ENCODE results near the gene VPREB1. TPM values are rescaled to one million over a fixed set of nuclear protein-coding genes. Genes with fewer than 3 reads are reported as not detected.

The VPREB1 gene
- total RNA-seq, 2 experiments from 2014 or later, result not detected

GRCh38 chr22:22196833-22197477 lies 47.6 kb upstream of the VPREB1 start:
- H3K36me3 Mint-ChIP-seq (ENCODE audit: low read depth), result no peaks in the 10 kb centered on the region
- peaks cover 11% of the 10 kb centered on the region for H3K27me3 Mint-ChIP-seq
- no peak overlapping the region for H3K4me3 Mint-ChIP-seq
- intact Hi-C loops (cut with micrococcal nuclease), result no loop called here
- TF ChIP-seq CTCF (IDR thresholded peaks at IDR 0.05), result no peak
- no peak overlapping the region for H3K27ac Mint-ChIP-seq
- no peaks in the 10 kb centered on the region for H3K9me3 Mint-ChIP-seq
- POLR2A ChIA-PET, result no interaction called here
- no peak for ATAC-seq
- no peaks in the 10 kb centered on the region for H3K4me1 Mint-ChIP-seq (ENCODE audit: low read depth)
- no peak for DNase-seq
- CTCF ChIA-PET, result interaction anchor here (0.8 to 4.0 kb wide), 10 partner anchors 12 to 136 kb away, joined by 3 to 61 read pairs (median 4); no protein-coding TSS in a partner anchor

GRCh38 chr22:22197993-22198402 lies 46.6 kb upstream of the VPREB1 start:
- ChIA-PET POLR2A (no interaction called here), CTCF (interaction anchor here (1.6 to 4.0 kb wide), 4 partner anchors 11 to 123 kb away, joined by 5 to 61 read pairs (median 47); no protein-coding TSS in a partner anchor)
- peaks cover 10% of the 10 kb centered on the region for H3K27me3 Mint-ChIP-seq
- H3K27ac Mint-ChIP-seq, result no peak overlapping the region
- ATAC-seq (no peak), DNase-seq (no peak)
- TF ChIP-seq CTCF (IDR thresholded peaks at IDR 0.05), result no peak
- H3K9me3 Mint-ChIP-seq, result no peaks in the 10 kb centered on the region
- no peaks in the 10 kb centered on the region for H3K4me1 Mint-ChIP-seq (ENCODE audit: low read depth)
- no peaks in the 10 kb centered on the region for H3K36me3 Mint-ChIP-seq (ENCODE audit: low read depth)
- intact Hi-C loops (cut with micrococcal nuclease), result no loop called here
- no peak overlapping the region for H3K4me3 Mint-ChIP-seq

- intact Hi-C loops (cut with micrococcal nuclease), result no loop called here
- H3K27me3 Mint-ChIP-seq, result peaks cover 10% of the 10 kb centered on the region
- no peak overlapping the region for H3K27ac Mint-ChIP-seq
Observed at GRCh38 chr22:22198751-22199150, 45.8 kb upstream of the VPREB1 start.

GRCh38 chr22:22199634-22200033 lies 45.0 kb upstream of the VPREB1 start:
- POLR2A ChIA-PET, result no interaction called here

More at GRCh38 chr22:22198751-22199150, 45.8 kb upstream of the VPREB1 start:
- no peaks in the 10 kb centered on the region for H3K9me3 Mint-ChIP-seq
- no peak for ATAC-seq
- H3K36me3 Mint-ChIP-seq (ENCODE audit: low read depth), result no peaks in the 10 kb centered on the region
- ChIA-PET CTCF (interaction anchor here (4.0 kb wide), 1 partner anchor 10 kb away, joined by 61 read pairs; no protein-coding TSS in a partner anchor), POLR2A (no interaction called here)
- no peaks in the 10 kb centered on the region for H3K4me1 Mint-ChIP-seq (ENCODE audit: low read depth)
- no peak for TF ChIP-seq CTCF (IDR thresholded peaks at IDR 0.05)
- DNase-seq, result no peak
- no peak overlapping the region for H3K4me3 Mint-ChIP-seq

More at GRCh38 chr22:22199634-22200033, 45.0 kb upstream of the VPREB1 start:
- no peak for ATAC-seq
- Mint-ChIP-seq H3K4me1 (ENCODE audit: low read depth) (no peaks in the 10 kb centered on the region), H3K4me3 (no peak overlapping the region), H3K36me3 (ENCODE audit: low read depth) (no peaks in the 10 kb centered on the region), H3K9me3 (no peaks in the 10 kb centered on the region), H3K27ac (no peak overlapping the region), H3K27me3 (peaks cover 10% of the 10 kb centered on the region)
- CTCF ChIA-PET, result interaction anchor here (1.0 to 12.3 kb wide), 2 partner anchors 10 to 37 kb away, joined by 3 to 227 read pairs; no protein-coding TSS in a partner anchor
- no peak for TF ChIP-seq CTCF (IDR thresholded peaks at IDR 0.05)
- no peak for DNase-seq
- intact Hi-C loops (cut with micrococcal nuclease), result no loop called here

Data from activated CD8-positive, alpha-beta T cell treated with anti-CD3 and anti-CD28 coated beads for 36 hours (primary cell).